Islet of Langerhans (tissue), 1 donor: ENCODE results near the gene USP21.

ENCODE experiments used
- FAIRE-seq: peaks from one replicate; lab custom pipeline; 2011; peaks lifted over from hg19 to GRCh38; lab: Jason Lieb, UNC

USP21 gene

GRCh38 chr1:161133220-161133740 is 26.0 kb upstream of the USP21 start:
- FAIRE-seq = no peak

- no peak for FAIRE-seq
Observed at GRCh38 chr1:161137881-161138280, 21.4 kb upstream of the USP21 start.

- FAIRE-seq = no peak
Observed at GRCh38 chr1:161138431-161138830, 20.9 kb upstream of the USP21 start.

GRCh38 chr1:161139766-161140165 is 19.5 kb upstream of the USP21 start:
- FAIRE-seq = peak; percentile 66

GRCh38 chr1:161140755-161141400 is 18.4 kb upstream of the USP21 start:
- no peak for FAIRE-seq

GRCh38 chr1:161145832-161146231 is 13.5 kb upstream of the USP21 start:
- FAIRE-seq = no peak

- FAIRE-seq = no peak
Observed at GRCh38 chr1:161153176-161153575, 6.1 kb upstream of the USP21 start.

- FAIRE-seq = peak; percentile 17
Observed at GRCh38 chr1:161153682-161154337, 5.5 kb upstream of the USP21 start, which contains the start of gene UFC1. Gene UFC1 (plus strand): TSS chr1:161153978. CDS start chr1:161153998, 20 bp downstream.

- FAIRE-seq = no peak
Observed at GRCh38 chr1:161157867-161158266, 1.4 kb upstream of the USP21 start.

- no peak for FAIRE-seq
Observed at GRCh38 chr1:161158316-161159010, 837 bp upstream of the USP21 start.

GRCh38 chr1:161159913-161160243 is 578 bp downstream of the USP21 start:
- no peak for FAIRE-seq

GRCh38 chr1:161160671-161161145 is 1.4 kb downstream of the USP21 start:
- no peak for FAIRE-seq

GRCh38 chr1:161161652-161162051 is 2.4 kb downstream of the USP21 start:
- no peak for FAIRE-seq

- no peak for FAIRE-seq
Observed at GRCh38 chr1:161162052-161162451, 2.8 kb downstream of the USP21 start.

- FAIRE-seq = no peak
Observed at GRCh38 chr1:161162806-161163205, 3.5 kb downstream of the USP21 start.

GRCh38 chr1:161163793-161164192 is 4.5 kb downstream of the USP21 start:
- FAIRE-seq = no peak

GRCh38 chr1:161164901-161165610 is 5.8 kb downstream of the USP21 start:
- no peak for FAIRE-seq

GRCh38 chr1:161165742-161166668 is 6.7 kb downstream of the USP21 start, which contains the start of gene PPOX:
Gene PPOX (plus strand): TSS chr1:161166426. CDS start chr1:161166848, 422 bp downstream.
- FAIRE-seq = peak; percentile 72

- FAIRE-seq = no peak
Observed at GRCh38 chr1:161166669-161167548, 7.6 kb downstream of the USP21 start.

GRCh38 chr1:161168906-161169305 is 9.6 kb downstream of the USP21 start:
- no peak for FAIRE-seq
